WERI-Rb-1 (cell line): Measurements from ENCODE around the gene CCDC106.

Experiments used
- DNase-seq: peaks from one replicate; pipeline ENCODE4 v3.0.0-alpha.2; 2020
- H3K27ac ChIP-seq: fragments of 250-450 bp; sonication (Bioruptor Pico); 2 replicates; pipeline ENCODE4 v1.5.1; 2020; ENCODE audit warnings: mild to moderate bottlenecking, moderate library complexity
- H3K27me3 ChIP-seq: fragments of 250-450 bp; sonication (Bioruptor Pico); 2 replicates; pipeline ENCODE4 v1.5.1; 2021; ENCODE audit warnings: mild to moderate bottlenecking, low read depth, moderate library complexity; ENCODE audit not compliant: insufficient read depth, severe bottlenecking
- H3K36me3 ChIP-seq: fragments of 250-450 bp; sonication (Bioruptor Pico); 2 replicates; pipeline ENCODE4 v1.5.1; 2020; ENCODE audit warnings: mild to moderate bottlenecking, moderate library complexity
- H3K4me3 ChIP-seq: 2 replicates; pipeline ENCODE4 v1.5.1; 2011; ENCODE audit warnings: low read depth, mild to moderate bottlenecking, control low read depth, low read length
- H3K9me3 ChIP-seq: fragments of 250-450 bp; sonication (Bioruptor Pico); 2 replicates; pipeline ENCODE4 v1.5.1; 2021; ENCODE audit warnings: mild to moderate bottlenecking, moderate library complexity; ENCODE audit not compliant: severe bottlenecking
- TF ChIP-seq, protein P1 (sequence below): IDR thresholded peaks from 2 replicates; pipeline ENCODE4 v1.5.1; 2011; ENCODE audit warnings: low read depth, mild to moderate bottlenecking, control low read depth, inconsistent platforms, low read length

Gene CCDC106

DNA sequence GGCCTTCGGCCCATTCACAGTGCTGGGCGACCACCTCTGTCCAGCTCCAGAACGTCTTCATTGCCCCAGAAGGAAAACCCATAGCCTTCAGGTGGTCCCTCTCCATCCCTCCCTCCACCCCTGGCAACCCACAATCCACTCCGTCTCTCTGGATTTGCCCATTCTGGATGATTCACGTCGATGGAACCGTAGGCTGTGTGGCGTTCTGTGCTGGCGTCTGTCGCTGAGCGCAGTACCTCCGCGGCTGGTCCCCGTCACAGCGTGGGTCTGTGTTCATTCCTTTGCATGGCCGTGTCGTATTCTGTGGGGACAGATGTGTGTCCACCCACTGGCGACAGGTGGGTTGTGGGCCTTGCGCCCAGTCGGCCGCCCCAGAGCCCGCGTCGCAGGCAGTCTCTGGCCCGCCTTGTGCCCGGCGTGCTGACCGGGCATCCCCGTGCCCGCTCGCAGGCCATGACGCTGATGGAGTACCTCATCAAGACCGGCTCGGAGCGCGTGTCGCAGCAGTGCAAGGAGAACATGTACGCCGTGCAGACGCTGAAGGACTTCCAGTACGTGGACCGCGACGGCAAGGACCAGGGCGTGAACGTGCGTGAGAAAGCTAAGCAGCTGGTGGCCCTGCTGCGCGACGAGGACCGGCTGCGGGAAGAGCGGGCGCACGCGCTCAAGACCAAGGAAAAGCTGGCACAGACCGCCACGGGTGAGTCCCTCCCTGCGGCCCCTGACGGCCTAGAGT, 37.1 kb downstream of the CCDC106 start:
- Histone ChIP-seq H3K36me3 (peaks cover 74% of the 10 kb centered on the region), H3K27me3 (no peaks in the 10 kb centered on the region), H3K9me3 (no peaks in the 10 kb centered on the region), H3K4me3 (no peak overlapping the region), H3K27ac (no peak overlapping the region)
- TF ChIP-seq, protein P1, sequence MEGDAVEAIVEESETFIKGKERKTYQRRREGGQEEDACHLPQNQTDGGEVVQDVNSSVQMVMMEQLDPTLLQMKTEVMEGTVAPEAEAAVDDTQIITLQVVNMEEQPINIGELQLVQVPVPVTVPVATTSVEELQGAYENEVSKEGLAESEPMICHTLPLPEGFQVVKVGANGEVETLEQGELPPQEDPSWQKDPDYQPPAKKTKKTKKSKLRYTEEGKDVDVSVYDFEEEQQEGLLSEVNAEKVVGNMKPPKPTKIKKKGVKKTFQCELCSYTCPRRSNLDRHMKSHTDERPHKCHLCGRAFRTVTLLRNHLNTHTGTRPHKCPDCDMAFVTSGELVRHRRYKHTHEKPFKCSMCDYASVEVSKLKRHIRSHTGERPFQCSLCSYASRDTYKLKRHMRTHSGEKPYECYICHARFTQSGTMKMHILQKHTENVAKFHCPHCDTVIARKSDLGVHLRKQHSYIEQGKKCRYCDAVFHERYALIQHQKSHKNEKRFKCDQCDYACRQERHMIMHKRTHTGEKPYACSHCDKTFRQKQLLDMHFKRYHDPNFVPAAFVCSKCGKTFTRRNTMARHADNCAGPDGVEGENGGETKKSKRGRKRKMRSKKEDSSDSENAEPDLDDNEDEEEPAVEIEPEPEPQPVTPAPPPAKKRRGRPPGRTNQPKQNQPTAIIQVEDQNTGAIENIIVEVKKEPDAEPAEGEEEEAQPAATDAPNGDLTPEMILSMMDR: no peak
- no peak for DNase-seq

DNA sequence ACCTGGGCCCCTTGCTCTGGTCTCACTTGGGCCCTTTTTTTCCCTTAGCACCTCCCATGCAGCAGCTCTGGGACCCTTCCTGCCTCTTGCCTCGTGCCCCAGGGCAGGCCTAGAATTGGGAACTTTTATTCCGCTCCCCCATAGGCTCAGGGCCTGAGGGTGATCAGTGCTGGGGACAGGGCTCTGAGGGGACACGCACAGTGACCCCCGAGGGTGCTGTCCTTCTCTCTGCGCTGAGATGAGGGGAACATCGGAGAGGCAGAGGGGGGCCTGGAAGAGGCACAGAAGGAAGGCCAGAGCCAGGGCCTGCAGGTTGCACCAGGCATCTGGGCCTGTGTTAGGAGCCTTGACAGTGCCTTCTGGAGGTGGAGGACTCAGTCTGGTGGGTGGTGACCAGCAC, 37.8 kb downstream of the CCDC106 start:
- H3K36me3 ChIP-seq: peaks cover 72% of the 10 kb centered on the region
- TF ChIP-seq, protein P1: no peak
- DNase-seq: no peak

DNA sequence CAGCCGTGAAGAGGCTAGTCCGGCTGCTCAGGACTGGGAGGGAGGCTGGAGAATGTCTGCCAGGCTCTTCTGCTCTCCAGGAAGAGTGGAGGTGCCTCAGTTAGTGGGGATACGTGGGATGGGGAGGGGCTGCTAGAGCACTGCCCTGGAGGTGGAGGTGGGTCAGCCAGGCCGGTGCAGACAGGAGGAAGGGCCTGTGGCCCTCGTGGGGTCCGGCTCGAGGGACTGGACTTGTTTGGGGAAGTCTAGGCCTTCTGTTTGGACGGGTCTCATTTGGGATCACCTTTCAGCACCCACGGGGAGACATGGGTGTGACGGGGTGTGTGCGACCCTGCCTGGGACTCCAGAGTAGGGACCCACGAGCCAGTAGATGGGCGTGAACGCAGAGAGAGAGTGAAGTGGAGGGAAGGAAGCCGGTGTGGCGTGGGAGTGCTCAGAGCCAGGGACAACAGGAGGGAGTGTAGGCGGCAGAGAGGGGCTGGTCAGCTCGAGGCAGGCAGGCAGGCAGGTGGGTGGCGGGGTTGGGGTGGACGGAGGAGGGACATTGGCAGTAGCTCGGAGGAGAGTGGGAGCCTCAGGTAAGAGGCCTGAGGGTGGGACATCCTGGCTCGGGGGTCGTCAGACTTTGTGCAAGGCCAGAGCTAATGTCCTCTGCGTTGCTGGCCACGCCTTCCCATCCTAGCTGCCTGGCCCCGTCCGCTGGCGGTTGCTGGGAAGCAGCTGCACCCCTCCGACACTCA, 38.5 kb downstream of the CCDC106 start:
- TF ChIP-seq, protein P1: no peak
- no peak overlapping the region for H3K4me3 ChIP-seq
- H3K27me3 ChIP-seq: no peaks in the 10 kb centered on the region
- no peaks in the 10 kb centered on the region for H3K9me3 ChIP-seq
- H3K36me3 ChIP-seq: peaks cover 65% of the 10 kb centered on the region
- no peak overlapping the region for H3K27ac ChIP-seq
- no peak for DNase-seq

More for the DNA sequence above, 37.8 kb downstream of the CCDC106 start:
- no peaks in the 10 kb centered on the region for H3K27me3 ChIP-seq
- H3K9me3 ChIP-seq: no peaks in the 10 kb centered on the region
- no peak overlapping the region for H3K4me3 ChIP-seq
- no peak overlapping the region for H3K27ac ChIP-seq

DNA sequence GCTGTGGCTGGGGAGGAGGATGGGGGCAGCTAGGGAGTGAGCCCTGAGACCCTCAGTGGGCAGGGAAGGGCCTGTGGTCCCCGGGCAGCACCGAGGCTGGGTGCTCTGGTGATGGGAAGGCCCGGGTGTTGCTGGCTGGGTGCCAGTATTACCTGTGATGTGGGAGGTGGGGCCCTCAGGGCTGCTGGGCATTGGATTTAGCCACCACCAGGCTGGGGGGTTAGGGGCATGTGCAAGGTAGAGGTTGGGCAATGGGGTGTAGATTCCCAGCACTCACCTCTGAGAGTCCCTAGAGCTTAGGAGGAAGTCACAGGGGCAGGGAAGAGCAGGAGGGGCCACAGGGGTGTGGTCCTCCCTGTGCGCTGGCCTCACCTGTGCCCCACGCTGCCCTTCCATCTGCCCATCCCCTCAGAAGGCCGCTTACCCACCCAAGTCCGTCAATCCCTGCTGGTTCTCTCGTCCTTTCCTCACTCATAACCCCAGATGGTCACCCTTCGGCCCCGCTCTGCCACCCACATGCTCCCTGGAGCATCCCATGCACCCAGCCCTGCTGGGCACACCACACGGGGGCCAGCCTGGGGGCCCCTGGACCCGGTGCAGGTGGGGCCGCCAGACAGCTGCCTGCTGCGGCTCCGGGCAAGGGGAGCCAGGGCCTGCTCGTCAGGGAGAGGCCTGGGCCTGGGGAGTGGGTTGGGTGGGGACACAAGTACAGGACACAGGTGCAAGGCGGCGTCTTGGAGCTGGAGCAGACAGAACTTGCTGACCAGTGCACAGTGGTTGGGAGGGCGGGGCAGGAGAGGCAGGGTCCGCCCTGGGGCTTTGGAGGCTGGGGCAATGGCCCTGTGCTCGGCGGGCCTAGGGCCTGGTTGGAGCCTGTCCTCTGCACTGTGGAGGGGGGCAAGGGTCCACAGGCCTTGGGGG, 39.5 kb downstream of the CCDC106 start:
- peaks cover 59% of the 10 kb centered on the region for H3K36me3 ChIP-seq
- H3K9me3 ChIP-seq: no peaks in the 10 kb centered on the region
- H3K4me3 ChIP-seq: no peak overlapping the region
- no peak overlapping the region for H3K27ac ChIP-seq
- H3K27me3 ChIP-seq: no peaks in the 10 kb centered on the region
- TF ChIP-seq, protein P1: no peak
- no peak for DNase-seq

DNA sequence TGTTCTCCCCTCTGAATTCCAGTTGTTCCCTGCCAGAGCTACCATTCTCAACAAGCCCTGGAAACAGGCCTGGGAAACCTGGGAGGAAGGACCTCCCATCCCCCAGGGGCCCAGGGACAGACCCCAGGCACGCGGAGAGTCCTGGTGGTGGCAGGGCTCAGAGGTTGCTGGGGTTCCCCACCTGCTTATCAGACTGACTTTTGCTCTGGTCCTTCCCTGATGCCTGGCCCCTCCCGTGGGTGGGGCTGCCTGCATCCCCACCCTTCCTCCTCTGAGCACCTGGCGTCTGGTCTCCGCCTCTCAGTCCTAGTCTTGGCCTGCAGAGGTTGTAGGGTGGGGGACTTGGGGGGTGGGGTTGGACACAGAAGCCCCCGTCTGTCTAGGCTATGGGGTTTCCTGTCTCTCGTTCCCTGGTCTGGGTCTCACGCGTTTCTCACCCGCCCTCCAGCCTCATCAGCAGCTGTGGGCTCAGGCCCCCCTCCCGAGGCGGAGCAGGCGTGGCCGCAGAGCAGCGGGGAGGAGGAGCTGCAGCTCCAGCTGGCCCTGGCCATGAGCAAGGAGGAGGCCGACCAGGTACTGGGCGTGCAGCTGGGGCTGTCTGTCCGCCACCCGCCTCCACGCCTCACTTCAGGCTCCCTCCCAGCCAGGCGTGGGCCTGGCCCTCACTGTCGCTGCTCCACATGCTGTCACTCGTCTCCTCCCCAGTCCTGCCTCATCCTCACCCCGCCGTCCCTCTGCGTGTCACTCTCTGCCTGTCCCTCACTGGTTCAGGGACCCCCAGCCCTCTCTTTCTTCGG, 40.6 kb downstream of the CCDC106 start:
- Histone ChIP-seq H3K27me3 (no peaks in the 10 kb centered on the region), H3K36me3 (peaks cover 59% of the 10 kb centered on the region), H3K4me3 (no peak overlapping the region), H3K27ac (no peak overlapping the region), H3K9me3 (no peaks in the 10 kb centered on the region)
- peak; percentile 28 for DNase-seq
- TF ChIP-seq, protein P1: no peak
